Adrenal gland (tissue), 12 donors: ENCODE results near the gene BCAS3. TPM values are rescaled to one million over a fixed set of nuclear protein-coding genes. Genes with fewer than 3 reads are reported as not detected.
A peak's percentile ranks its signal among the peaks of the same experiment; 100 is the strongest.

Experiments used
- DNase-seq, 7 donors: peaks; one replicate each; pipeline ENCODE4 v3.0.0-alpha.2; 2019 to 2020
- H3K27ac ChIP-seq, 5 donors: fragments of 200-600 bp; sonication (generic) in 4 of 5; 1 replicate in 3 of 5; 2 replicates in 2 of 5; pipeline versions ENCODE4 v1.5.1 to v1.8.0; 2016 to 2020; ENCODE audit warnings: mild to moderate bottlenecking in 1 of 5
- H3K27me3 ChIP-seq: fragments of 200-600 bp; 2 replicates; pipeline ENCODE4 v1.8.0; 2021
- H3K36me3 ChIP-seq, 2 donors: fragments of 200-600 bp; replicated peaks in 1 of 2; 1 replicate in 1 of 2; 2 replicates in 1 of 2; pipeline versions ENCODE4 v1.5.1 to v1.8.0; 2018 to 2022
- H3K4me1 ChIP-seq, 2 donors: fragments of 200-600 bp; replicated peaks in 1 of 2; 1 replicate in 1 of 2; 2 replicates in 1 of 2; pipeline versions ENCODE4 v1.5.1 to v1.8.0; 2018 to 2021
- H3K4me3 ChIP-seq, 4 donors: fragments of 200-600 bp; sonication (generic) in 3 of 4; one replicate each; pipeline ENCODE4 v1.5.1; 2016 to 2018
- H3K9me3 ChIP-seq, 3 donors: fragments of 200-600 bp; sonication (generic) in 1 of 3; replicated peaks in 1 of 3; 1 replicate in 2 of 3; 2 replicates in 1 of 3; pipeline versions ENCODE4 v1.5.1 to v1.8.0; 2016 to 2021
- CTCF ChIP-seq, 6 experiments: fragments of 450-650 bp in 4 of 6; fragments of 200-600 bp in 2 of 6; sonication (generic) in 1 of 6; IDR thresholded peaks; 1 replicate in 5 of 6; 2 replicates in 1 of 6; pipeline versions ENCODE4 v1.5.1 to v1.8.0; 2016 to 2021; ENCODE audit warnings: antibody characterized with exemption in 6 of 6, mild to moderate bottlenecking in 2 of 6, moderate library complexity in 1 of 6
- POLR2A ChIP-seq, 2 donors: fragments of 450-650 bp; IDR thresholded peaks; one replicate each; pipeline ENCODE4 v1.6.1; 2017; ENCODE audit warnings: antibody characterized with exemption in 2 of 2, mild to moderate bottlenecking in 2 of 2, moderate library complexity in 1 of 2
- WGBS, 4 donors: extraction: QIAGEN DNeasy Blood & Tissue Kit in 2 of 4; methylation state at CpG; one replicate each; pipeline versions ENCODE4 v1.1.5 to v1.1.7; 2013 to 2017; 5-methylcytosine and 5-hydroxymethylcytosine counted together
- intact Hi-C, 2 donors: fragments of 100-400 bp; cut with DNase I; formaldehyde crosslinking; loops; one replicate each; pipeline versions ENCODE4 v1.14.1 to v1.15.0; 2022 to 2023
- polyA plus RNA-seq, 3 donors: library from polyadenylated mRNA; stranded (reverse); fragments of 200-250 nt in 2 of 3; fragments of 350-450 nt in 1 of 3; fragmentation: Illumina TruSeq in 1 of 3; extraction: RNeasy Lipid Tissue Mini Kit (QIAGEN cat#74804) in 1 of 3; gene quantifications; one replicate each; pipeline ENCODE4 v1.2.3, GENCODE V29; 2013 to 2014
- total RNA-seq, 9 donors: library from RNA; depleted of rRNA in 4 of 9; stranded (reverse); fragments of >200 nt in 4 of 9; fragments of 120-200 nt in 1 of 9; fragmentation: NEBNext Ultra II Directional in 1 of 9; extraction: Animal tissue kit (Norgen Biotek cat#: 25700) in 1 of 9; gene quantifications; one replicate each; pipeline versions ENCODE4 v1.1.0 to v1.2.4, GENCODE V29; 2013 to 2023
- donor health status: healthy with polysubstance abuse.
- donor health status: Bipolar disorder and iron deficiency.
- donor health status: DM: yes; HTN: yes; CAD: no.
- donor health status: DM: no; HTN: no; CAD: no.
- donor health status: DM: no; HTN: no; CAD: no.
- donor health status: DM: yes; HTN: yes; CAD: no.

Gene BCAS3
- total and polyA plus RNA-seq, 12 donors, result 9.4 to 105 (median 29.0) TPM

GRCh38 chr17:61399131-61400065 is 721.7 kb downstream of the BCAS3 start, which contains the start of gene TBX2:
TSS of gene TBX2 (plus strand) at chr17:61399843. CDS start at chr17:61400177, 334 bp downstream.
- intact Hi-C loops, result no loop called here
- WGBS, 4 donors, result 1 to 3% (median 1%) methylated on average over 22 to 98 of the region's 98 CpGs
- H3K4me1 ChIP-seq, result peaks cover 26 to 38% of the 10 kb centered on the region in 2 donors
- DNase-seq, result peak; percentile 57 to 91 (median 65)
- H3K27ac ChIP-seq, result peak within 1 kb of the TSS in 4 of 5 donors; percentile 39 to 91 (median 66)
- peak within 1 kb of the TSS in 3 of 4 donors; percentile 43 to 79 (median 63) for H3K4me3 ChIP-seq
- H3K9me3 ChIP-seq, result no peaks in the 10 kb centered on the region
- no peaks in the 10 kb centered on the region for H3K36me3 ChIP-seq
- TF ChIP-seq POLR2A (IDR thresholded peaks at IDR 0.05) (peak in 1 of 2 donors; percentile 6), CTCF (IDR thresholded peaks at IDR 0.05) (no peak)
- peaks cover 38% of the 10 kb centered on the region for H3K27me3 ChIP-seq

GRCh38 chr17:61400066-61400716 is 722.5 kb downstream of the BCAS3 start:
- WGBS, 4 donors, result 0 to 2% (median 1%) methylated on average over 7 to 90 of the region's 90 CpGs
- H3K4me1 ChIP-seq, result peaks cover 29 to 40% of the 10 kb centered on the region in 2 donors
- H3K27ac ChIP-seq, result peak overlapping the region in 4 of 5 donors; percentile 39 to 91 (median 62)
- no peaks in the 10 kb centered on the region for H3K36me3 ChIP-seq
- peaks cover 46% of the 10 kb centered on the region for H3K27me3 ChIP-seq
- no peak for DNase-seq
- intact Hi-C loops, result no loop called here
- no peak for TF ChIP-seq CTCF (IDR thresholded peaks at IDR 0.05)
- TF ChIP-seq POLR2A (IDR thresholded peaks at IDR 0.05), result no peak
- H3K4me3 ChIP-seq, result peak overlapping the region in 2 of 4 donors; percentile 22 to 79
- no peaks in the 10 kb centered on the region for H3K9me3 ChIP-seq

GRCh38 chr17:61400717-61401388 is 723.2 kb downstream of the BCAS3 start:
- Histone ChIP-seq H3K27ac (peak overlapping the region in 4 of 5 donors; percentile 39 to 91 (median 62)), H3K9me3 (no peaks in the 10 kb centered on the region), H3K4me3 (peak overlapping the region in 2 of 4 donors; percentile 22 to 79), H3K4me1 (peaks cover 29 to 43% of the 10 kb centered on the region in 2 donors), H3K36me3 (peaks cover 0 to 5% of the 10 kb centered on the region in 2 donors), H3K27me3 (peaks cover 52% of the 10 kb centered on the region)
- WGBS, 4 donors, result 30 to 48% (median 34%) methylated on average over 29 to 45 of the region's 45 CpGs
- no peak for DNase-seq
- intact Hi-C loops, result no loop called here
- TF ChIP-seq POLR2A (IDR thresholded peaks at IDR 0.05), result no peak
- no peak for TF ChIP-seq CTCF (IDR thresholded peaks at IDR 0.05)
